ENCODE results near the gene RAB5B. TPM values are rescaled to one million over a fixed set of nuclear protein-coding genes. Genes with fewer than 3 reads are reported as not detected.

The RAB5B gene
- total RNA-seq, 1 experiment from 2014 or later: 102 TPM

DNA sequence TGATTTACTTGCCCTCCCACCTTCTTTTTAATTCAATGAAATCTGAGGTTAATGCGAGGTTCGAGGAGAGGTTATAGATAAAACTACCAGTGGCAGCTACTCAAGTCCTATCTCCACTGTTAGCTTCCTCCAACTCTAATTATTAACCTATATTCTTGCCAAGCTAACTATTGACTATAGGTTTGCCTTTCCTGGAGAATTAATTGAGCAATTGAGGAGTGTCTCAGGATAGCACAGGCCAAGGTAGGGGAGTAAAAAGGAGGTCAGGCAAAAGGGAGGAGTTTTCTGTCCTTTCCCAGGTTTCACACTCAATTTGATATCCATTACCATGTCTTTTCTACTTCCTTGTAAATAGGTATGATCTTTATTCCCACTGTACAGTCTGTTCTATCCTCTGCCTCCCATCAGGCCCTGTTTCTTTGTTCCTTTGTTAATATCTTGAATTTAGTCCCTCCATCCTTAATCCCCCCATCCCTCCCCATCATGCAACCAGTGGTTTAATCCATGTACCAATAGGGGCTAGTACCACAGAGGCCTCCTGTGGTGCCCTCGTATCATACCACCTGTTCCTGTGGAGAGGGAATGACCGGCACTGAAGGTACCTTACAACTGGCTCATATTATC, 19.5 kb downstream of the RAB5B start:
- BruUV-seq (replicated peaks): no TSS peak
- POLR2A ChIA-PET: interaction anchor here (0.6 kb wide), 1 partner anchor 53 kb away, joined by 4 read pairs; no protein-coding TSS in a partner anchor
- H3K27me3 ChIP-seq (ENCODE audit: control insufficient read depth, insufficient read depth, low read length): no peaks in the 10 kb centered on the region
- ATAC-seq (no peak), DNase-seq (ENCODE audit: low read depth, low spot score) (no peak)
- CTCF ChIA-PET: no interaction called here
- H3K9me3 ChIP-seq (ENCODE audit: control insufficient read depth, insufficient read depth, low read depth, low read length): no peaks in the 10 kb centered on the region
- H3K4me3 ChIP-seq (ENCODE audit: low read depth in 2 of 2, low read length in 2 of 2): no peak overlapping the region
- TF ChIP-seq SIN3A (IDR thresholded peaks at IDR 0.05; ENCODE audit: borderline replicate concordance, insufficient read depth, low read depth, low read length) (no peak), POLR2AphosphoS5 (IDR thresholded peaks at IDR 0.05; ENCODE audit: low read depth, low read length) (no peak), TCF7L2 (IDR thresholded peaks at IDR 0.05; ENCODE audit: low read depth, low read length) (no peak)
- TF ChIP-seq, protein P1, sequence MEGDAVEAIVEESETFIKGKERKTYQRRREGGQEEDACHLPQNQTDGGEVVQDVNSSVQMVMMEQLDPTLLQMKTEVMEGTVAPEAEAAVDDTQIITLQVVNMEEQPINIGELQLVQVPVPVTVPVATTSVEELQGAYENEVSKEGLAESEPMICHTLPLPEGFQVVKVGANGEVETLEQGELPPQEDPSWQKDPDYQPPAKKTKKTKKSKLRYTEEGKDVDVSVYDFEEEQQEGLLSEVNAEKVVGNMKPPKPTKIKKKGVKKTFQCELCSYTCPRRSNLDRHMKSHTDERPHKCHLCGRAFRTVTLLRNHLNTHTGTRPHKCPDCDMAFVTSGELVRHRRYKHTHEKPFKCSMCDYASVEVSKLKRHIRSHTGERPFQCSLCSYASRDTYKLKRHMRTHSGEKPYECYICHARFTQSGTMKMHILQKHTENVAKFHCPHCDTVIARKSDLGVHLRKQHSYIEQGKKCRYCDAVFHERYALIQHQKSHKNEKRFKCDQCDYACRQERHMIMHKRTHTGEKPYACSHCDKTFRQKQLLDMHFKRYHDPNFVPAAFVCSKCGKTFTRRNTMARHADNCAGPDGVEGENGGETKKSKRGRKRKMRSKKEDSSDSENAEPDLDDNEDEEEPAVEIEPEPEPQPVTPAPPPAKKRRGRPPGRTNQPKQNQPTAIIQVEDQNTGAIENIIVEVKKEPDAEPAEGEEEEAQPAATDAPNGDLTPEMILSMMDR (IDR thresholded peaks at IDR 0.05): no peak
- TF ChIP-seq, protein P2, sequence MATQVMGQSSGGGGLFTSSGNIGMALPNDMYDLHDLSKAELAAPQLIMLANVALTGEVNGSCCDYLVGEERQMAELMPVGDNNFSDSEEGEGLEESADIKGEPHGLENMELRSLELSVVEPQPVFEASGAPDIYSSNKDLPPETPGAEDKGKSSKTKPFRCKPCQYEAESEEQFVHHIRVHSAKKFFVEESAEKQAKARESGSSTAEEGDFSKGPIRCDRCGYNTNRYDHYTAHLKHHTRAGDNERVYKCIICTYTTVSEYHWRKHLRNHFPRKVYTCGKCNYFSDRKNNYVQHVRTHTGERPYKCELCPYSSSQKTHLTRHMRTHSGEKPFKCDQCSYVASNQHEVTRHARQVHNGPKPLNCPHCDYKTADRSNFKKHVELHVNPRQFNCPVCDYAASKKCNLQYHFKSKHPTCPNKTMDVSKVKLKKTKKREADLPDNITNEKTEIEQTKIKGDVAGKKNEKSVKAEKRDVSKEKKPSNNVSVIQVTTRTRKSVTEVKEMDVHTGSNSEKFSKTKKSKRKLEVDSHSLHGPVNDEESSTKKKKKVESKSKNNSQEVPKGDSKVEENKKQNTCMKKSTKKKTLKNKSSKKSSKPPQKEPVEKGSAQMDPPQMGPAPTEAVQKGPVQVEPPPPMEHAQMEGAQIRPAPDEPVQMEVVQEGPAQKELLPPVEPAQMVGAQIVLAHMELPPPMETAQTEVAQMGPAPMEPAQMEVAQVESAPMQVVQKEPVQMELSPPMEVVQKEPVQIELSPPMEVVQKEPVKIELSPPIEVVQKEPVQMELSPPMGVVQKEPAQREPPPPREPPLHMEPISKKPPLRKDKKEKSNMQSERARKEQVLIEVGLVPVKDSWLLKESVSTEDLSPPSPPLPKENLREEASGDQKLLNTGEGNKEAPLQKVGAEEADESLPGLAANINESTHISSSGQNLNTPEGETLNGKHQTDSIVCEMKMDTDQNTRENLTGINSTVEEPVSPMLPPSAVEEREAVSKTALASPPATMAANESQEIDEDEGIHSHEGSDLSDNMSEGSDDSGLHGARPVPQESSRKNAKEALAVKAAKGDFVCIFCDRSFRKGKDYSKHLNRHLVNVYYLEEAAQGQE (IDR thresholded peaks at IDR 0.05; ENCODE audit: insufficient read depth in 1 of 2, low read depth in 2 of 2, low read length in 1 of 2): no peak
- peaks cover 14% of the 10 kb centered on the region for H3K36me3 ChIP-seq (ENCODE audit: control insufficient read depth, insufficient read depth, low read length)
- no peak overlapping the region for H3K27ac ChIP-seq (ENCODE audit: low read length)
- in situ Hi-C loops (cut with HindIII; ENCODE audit: low pct_unique_long_range_greater_than_20kb, low sequenced_read_pairs) (no loop called here), intact Hi-C loops (cut with micrococcal nuclease; ENCODE audit: unreplicated experiment) (no loop called here)
- H3K4me1 ChIP-seq (ENCODE audit: control insufficient read depth, insufficient read depth, low read length): no peaks in the 10 kb centered on the region

DNA sequence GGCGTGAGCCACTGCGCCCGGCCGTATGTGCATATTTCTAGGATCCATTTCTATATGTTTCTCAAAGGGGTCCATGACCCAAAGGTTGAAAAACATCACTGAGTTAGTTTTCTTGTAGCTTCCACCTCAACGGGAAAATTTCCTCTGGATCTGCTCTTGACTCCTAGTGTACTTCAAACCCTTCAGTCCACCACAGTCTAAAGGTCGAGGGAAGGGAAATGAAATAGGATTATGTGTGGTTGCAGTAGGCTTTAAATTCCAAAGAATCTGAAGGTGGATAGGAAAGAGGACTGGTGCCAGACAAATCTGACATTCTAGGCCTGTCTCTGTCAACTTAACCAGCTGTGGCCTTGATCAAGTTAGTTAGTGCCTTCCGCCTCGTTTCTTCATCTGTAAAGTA, 21.5 kb downstream of the RAB5B start:
- Histone ChIP-seq H3K9me3 (ENCODE audit: control insufficient read depth, insufficient read depth, low read depth, low read length) (no peaks in the 10 kb centered on the region), H3K36me3 (ENCODE audit: control insufficient read depth, insufficient read depth, low read length) (peaks cover 13% of the 10 kb centered on the region), H3K27me3 (ENCODE audit: control insufficient read depth, insufficient read depth, low read length) (no peaks in the 10 kb centered on the region), H3K27ac (ENCODE audit: low read length) (no peak overlapping the region), H3K4me3 (ENCODE audit: low read depth in 2 of 2, low read length in 2 of 2) (no peak overlapping the region), H3K4me1 (ENCODE audit: control insufficient read depth, insufficient read depth, low read length) (no peaks in the 10 kb centered on the region)
- no peak for TF ChIP-seq POLR2AphosphoS5 (IDR thresholded peaks at IDR 0.05; ENCODE audit: low read depth, low read length)
- TF ChIP-seq, protein P1 (IDR thresholded peaks at IDR 0.05): no peak
- TF ChIP-seq, protein P2 (IDR thresholded peaks at IDR 0.05; ENCODE audit: insufficient read depth in 1 of 2, low read depth in 2 of 2, low read length in 1 of 2): no peak
- no peak for TF ChIP-seq TCF7L2 (IDR thresholded peaks at IDR 0.05; ENCODE audit: low read depth, low read length)
- TF ChIP-seq SIN3A (IDR thresholded peaks at IDR 0.05; ENCODE audit: borderline replicate concordance, insufficient read depth, low read depth, low read length): no peak
- intact Hi-C loops (cut with micrococcal nuclease; ENCODE audit: unreplicated experiment): loop anchor here (5.0 kb wide), 1 partner anchor 47 kb away; the partner anchor contains the start of gene RPS26
- DNase-seq (ENCODE audit: low read depth, low spot score): no peak
- CTCF ChIA-PET: interaction anchor here (0.6 to 1.5 kb wide), 5 partner anchors 12 to 257 kb away, joined by 3 to 8 read pairs (median 3); partner anchors contain the start of gene RAB5B
- BruUV-seq (replicated peaks): no TSS peak
- in situ Hi-C loops (cut with HindIII; ENCODE audit: low pct_unique_long_range_greater_than_20kb, low sequenced_read_pairs): no loop called here
- POLR2A ChIA-PET: no interaction called here
- ATAC-seq: no peak
